Measurements from ENCODE around the gene SPINT2.

The SPINT2 gene

DNA sequence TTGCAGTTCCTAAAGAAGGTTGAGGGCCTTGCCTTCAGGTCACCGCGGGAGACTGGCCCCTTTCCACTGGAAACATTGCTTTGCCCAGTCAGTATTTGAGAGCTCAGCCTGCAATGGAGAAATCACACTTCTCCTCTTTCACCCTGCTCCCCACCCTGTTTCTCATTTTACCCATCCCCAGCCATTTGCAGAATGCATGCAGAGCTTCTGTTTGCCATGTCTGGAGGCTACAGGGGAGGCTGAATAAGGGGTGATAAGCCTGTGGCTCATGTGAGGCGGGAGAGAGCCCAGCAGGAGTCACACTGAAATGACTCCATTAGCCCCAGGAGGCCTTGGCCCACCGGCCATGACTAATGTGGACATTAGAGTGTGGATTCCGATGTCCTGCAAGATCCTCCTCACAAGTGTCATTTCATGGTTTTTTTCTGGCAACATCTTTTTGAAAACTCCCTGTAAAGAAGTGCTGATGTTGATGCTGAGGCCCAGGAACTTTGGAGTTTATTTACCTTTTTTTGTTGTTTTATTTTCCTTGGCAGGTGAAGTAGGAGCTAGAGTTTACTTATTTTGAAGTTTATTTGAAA, 6.3 kb downstream of the SPINT2 start:
- H3K4me3 ChIP-seq (ENCODE audit: low read length), result no peak overlapping the region
- TF ChIP-seq, protein P1, sequence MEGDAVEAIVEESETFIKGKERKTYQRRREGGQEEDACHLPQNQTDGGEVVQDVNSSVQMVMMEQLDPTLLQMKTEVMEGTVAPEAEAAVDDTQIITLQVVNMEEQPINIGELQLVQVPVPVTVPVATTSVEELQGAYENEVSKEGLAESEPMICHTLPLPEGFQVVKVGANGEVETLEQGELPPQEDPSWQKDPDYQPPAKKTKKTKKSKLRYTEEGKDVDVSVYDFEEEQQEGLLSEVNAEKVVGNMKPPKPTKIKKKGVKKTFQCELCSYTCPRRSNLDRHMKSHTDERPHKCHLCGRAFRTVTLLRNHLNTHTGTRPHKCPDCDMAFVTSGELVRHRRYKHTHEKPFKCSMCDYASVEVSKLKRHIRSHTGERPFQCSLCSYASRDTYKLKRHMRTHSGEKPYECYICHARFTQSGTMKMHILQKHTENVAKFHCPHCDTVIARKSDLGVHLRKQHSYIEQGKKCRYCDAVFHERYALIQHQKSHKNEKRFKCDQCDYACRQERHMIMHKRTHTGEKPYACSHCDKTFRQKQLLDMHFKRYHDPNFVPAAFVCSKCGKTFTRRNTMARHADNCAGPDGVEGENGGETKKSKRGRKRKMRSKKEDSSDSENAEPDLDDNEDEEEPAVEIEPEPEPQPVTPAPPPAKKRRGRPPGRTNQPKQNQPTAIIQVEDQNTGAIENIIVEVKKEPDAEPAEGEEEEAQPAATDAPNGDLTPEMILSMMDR (conservative IDR thresholded peaks at IDR 0.05; ENCODE audit: low read depth, low read length), result no peak
- DNase-seq (ENCODE audit: low read depth), result no peak

DNA sequence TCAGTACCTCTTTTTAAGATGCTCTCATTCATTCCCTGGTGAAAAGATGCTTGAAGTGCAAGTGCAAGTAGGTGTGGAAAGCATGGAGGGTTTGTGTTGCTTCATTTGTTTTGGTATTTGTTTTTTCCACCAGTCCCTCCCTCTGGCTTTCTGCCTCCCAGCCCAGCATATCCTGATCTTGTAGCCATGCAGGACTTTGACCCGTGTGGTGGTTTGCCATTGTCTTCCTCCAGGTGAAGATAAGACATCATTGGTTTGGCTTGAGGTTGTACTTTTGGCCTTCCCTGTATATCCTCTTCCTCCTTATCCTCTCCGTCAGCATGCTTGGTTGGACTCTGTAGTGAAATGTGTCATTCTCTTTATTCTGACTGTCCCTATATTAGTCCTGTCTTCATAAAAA, 9.1 kb downstream of the SPINT2 start:
- TF ChIP-seq, protein P1 (conservative IDR thresholded peaks at IDR 0.05; ENCODE audit: low read depth, low read length), result no peak
- H3K4me3 ChIP-seq (ENCODE audit: low read length), result no peak overlapping the region
- DNase-seq (ENCODE audit: low read depth), result no peak

DNA sequence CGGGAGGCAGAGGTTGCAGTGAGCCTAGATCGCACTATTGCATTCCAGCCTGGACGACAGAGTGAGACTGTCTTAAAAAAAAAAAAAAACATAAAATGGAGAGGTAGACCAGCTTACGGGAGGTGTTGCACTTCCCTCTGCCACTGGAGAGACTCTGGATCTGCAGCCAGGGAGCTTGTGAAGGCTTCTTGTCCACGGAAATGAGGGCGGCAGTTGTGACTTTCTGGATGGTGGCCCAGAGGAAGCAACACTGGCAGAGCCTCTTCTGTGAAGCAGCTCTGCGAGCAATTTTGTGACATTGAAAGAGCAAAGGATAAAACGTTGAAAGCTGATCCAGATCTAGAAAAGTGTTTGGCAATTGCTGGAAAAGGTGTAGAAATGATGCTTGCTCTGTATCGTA, 10.4 kb downstream of the SPINT2 start:
- no peak overlapping the region for H3K4me3 ChIP-seq (ENCODE audit: low read length)
- TF ChIP-seq, protein P1 (conservative IDR thresholded peaks at IDR 0.05; ENCODE audit: low read depth, low read length), result no peak
- no peak for DNase-seq (ENCODE audit: low read depth)

DNA sequence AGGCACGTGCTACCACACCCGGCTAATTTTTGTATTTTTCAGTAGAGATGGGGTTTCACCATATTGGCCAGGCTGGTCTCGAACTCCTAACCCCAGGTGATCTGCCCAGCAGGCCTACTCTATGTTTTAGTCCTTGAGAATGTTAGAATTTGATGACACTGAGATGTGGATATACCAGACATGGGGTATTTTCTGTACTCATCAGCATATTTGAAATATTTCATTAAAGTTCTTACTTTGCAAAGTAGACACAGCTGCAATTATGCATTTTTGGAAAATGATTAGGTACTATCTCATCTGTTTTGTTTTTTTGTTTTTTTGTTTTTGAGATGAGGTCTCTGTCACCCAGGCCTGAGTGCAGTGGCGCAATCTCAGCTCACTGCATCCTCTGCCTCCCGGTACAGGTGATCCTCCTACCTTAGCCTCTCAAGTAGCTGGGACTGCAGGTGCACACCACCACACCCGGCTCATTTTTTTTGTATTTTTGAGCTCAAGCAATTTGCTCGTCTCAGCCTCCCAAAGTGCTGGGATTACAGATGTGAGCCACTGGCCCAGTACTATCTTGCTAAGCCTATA, 12.7 kb downstream of the SPINT2 start:
- H3K4me3 ChIP-seq (ENCODE audit: low read length), result no peak overlapping the region
- no peak for DNase-seq (ENCODE audit: low read depth)
- TF ChIP-seq, protein P1 (conservative IDR thresholded peaks at IDR 0.05; ENCODE audit: low read depth, low read length), result no peak

DNA sequence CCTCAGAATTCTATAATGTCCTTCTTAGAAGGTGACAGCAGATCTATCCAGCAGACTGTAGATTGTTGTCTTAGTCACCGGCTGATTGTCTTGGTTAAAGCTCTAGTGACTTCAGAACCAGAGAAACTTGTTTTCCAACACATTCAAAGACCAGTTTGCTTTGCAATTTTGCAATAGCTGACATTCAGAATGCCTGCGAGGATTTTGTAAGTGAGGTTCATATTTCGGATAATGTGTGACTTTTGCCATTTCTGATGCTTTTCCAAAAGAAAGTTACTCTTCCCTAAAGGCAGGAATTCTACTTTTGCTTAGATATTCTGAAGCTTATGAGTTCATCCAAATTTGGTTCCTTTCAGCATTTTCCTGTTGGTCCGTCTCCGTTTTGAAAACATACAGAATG, 13.2 kb downstream of the SPINT2 start:
- no peak for DNase-seq (ENCODE audit: low read depth)
- TF ChIP-seq, protein P1 (conservative IDR thresholded peaks at IDR 0.05; ENCODE audit: low read depth, low read length), result no peak
- H3K4me3 ChIP-seq (ENCODE audit: low read length), result no peak overlapping the region

DNA sequence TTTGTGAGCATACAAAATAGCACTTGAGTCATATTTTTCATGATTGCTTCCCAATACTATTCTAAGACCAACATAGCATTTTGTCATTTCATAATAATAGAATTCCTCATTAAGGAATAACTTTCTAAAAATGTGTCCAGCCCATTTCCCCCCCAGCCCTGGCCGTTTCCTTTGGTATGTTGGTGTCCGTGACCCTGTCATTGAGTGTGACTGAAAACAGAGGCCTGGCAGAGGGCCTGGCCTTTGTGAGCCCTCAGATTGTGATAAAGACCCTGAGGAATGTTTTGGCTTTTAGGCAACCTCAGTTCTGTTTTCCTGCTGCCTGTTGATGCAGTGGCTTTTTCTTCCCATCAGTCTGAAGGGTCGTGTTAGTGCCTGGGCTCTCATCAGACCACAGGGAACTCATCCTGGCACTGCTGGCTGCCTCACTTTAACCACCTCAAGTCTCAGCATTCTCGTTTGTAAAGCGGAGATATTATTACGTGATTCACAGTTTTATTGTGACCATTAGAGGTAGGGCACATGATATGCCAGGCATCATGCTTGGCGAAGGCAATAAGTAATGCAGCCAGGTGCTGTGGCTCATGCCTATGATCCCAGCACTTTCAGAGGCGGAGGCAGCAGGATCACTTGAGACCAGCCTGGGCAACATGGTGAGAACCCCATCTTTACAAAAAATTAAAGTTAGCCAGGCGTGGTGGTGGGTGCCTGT, 13.8 kb downstream of the SPINT2 start:
- H3K4me3 ChIP-seq (ENCODE audit: low read length), result no peak overlapping the region
- TF ChIP-seq, protein P1 (conservative IDR thresholded peaks at IDR 0.05; ENCODE audit: low read depth, low read length), result no peak
- no peak for DNase-seq (ENCODE audit: low read depth)

DNA sequence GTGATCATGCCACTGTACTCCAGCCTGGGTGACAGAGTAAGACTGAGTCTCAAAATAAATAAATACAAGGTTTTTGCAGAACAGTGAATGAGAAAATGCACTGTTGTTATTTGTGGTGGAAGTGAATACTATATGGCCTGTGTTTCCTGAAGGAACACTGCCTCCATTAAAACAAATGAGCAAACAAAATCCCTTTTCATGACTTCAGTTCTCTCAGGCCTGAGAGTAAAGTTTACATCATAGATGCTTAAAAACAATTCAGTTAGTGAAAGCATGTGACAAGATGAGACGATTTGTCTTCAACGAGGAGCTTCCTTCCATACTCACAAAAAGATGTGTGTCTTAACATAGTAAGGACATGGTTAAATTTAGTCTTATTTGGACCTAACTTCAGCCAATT, 14.4 kb downstream of the SPINT2 start:
- TF ChIP-seq, protein P1 (conservative IDR thresholded peaks at IDR 0.05; ENCODE audit: low read depth, low read length), result no peak
- no peak for DNase-seq (ENCODE audit: low read depth)
- no peak overlapping the region for H3K4me3 ChIP-seq (ENCODE audit: low read length)
